Fibroblast of the aortic adventitia (primary cell): ENCODE results near the gene GRM8. TPM values are rescaled to one million over a fixed set of nuclear protein-coding genes. Genes with fewer than 3 reads are reported as not detected.

Source experiments
- DNase-seq: peaks from one replicate; pipeline ENCODE4 v3.0.0-alpha.2; 2010; ENCODE audit warnings: low read depth
- H3K4me3 ChIP-seq: 2 replicates; pipeline ENCODE4 v1.5.1; 2011; ENCODE audit warnings: low read depth, mild to moderate bottlenecking, control low read depth, low read length, moderate library complexity
- CTCF ChIP-seq: IDR thresholded peaks from 2 replicates; pipeline ENCODE4 v1.5.1; 2011; ENCODE audit warnings: mild to moderate bottlenecking, low read length, control low read depth, inconsistent platforms; ENCODE audit not compliant: insufficient read depth
- total RNA-seq: library from RNA; depleted of rRNA; stranded (reverse); fragments of >200 nt; gene quantifications from 2 replicates; pipeline ENCODE4 v1.2.3, GENCODE V29; 2012; ENCODE audit warnings: low replicate concordance

Gene GRM8
- total RNA-seq, 1 donor: 0.36 TPM

GRCh38 chr7:127000725-127001124, 252.0 kb downstream of the GRM8 start:
- DNase-seq: no peak
- no peak for TF ChIP-seq CTCF
- H3K4me3 ChIP-seq: no peak overlapping the region

GRCh38 chr7:126996659-126997058, 256.1 kb downstream of the GRM8 start:
- H3K4me3 ChIP-seq: no peak overlapping the region
- no peak for TF ChIP-seq CTCF
- no peak for DNase-seq

DNA sequence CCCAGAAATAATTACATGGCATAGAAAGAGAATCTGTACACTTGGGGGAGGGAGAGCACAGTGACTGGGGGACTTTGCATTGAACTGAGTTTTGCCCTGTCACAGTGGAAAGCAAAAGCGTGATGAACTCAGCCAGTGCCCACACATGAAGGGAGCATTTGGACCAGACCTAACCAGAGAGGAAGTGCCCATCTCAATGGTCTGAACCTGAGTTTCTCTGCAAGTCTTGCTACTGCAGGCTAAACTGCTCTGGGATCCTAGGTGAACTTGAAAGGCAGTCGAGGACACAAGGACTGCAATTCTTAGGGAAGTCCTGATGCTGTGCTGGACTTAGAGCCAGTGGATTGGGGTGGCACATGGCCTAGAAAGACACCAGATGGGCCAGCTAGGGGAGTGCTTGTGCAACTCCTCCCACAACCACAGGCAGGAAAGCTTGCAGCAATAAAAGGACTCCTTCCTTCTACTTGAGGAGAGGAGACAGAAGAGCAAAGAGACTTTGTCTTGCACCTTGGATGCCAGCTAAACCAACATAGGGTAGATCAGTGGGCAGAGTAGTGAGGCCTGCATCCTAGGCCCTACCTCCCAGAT, 259.0 kb downstream of the GRM8 start:
- no peak for TF ChIP-seq CTCF
- no peak for DNase-seq
- H3K4me3 ChIP-seq: no peak overlapping the region

GRCh38 chr7:126988022-126988421, 264.7 kb downstream of the GRM8 start:
- no peak for TF ChIP-seq CTCF
- no peak for DNase-seq
- H3K4me3 ChIP-seq: no peak overlapping the region

- TF ChIP-seq CTCF: no peak
Measured at GRCh38 chr7:126979722-126980121, 273.0 kb downstream of the GRM8 start.

DNA sequence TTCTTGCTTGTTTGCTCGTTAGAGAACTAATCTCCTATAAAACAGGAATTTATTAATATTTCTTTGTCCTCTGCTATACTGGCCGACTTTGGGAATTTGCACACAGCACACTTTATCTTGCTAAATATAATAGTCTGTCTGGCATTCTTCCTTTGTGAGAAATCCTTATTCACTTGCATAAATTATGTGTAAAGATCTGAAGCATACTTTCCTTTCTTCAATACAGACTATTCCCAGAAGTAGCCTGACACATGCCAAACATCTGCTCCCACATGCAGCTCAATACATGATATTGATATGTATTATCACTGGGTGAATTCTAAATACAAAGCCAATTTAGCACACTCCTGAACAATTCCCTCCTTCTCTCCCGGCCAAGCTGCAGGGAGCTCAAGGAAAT, 273.9 kb downstream of the GRM8 start:
- no peak for DNase-seq
- no peak for TF ChIP-seq CTCF
- H3K4me3 ChIP-seq: no peak overlapping the region

More at GRCh38 chr7:126979722-126980121, 273.0 kb downstream of the GRM8 start:
- H3K4me3 ChIP-seq: no peak overlapping the region
- no peak for DNase-seq

DNA sequence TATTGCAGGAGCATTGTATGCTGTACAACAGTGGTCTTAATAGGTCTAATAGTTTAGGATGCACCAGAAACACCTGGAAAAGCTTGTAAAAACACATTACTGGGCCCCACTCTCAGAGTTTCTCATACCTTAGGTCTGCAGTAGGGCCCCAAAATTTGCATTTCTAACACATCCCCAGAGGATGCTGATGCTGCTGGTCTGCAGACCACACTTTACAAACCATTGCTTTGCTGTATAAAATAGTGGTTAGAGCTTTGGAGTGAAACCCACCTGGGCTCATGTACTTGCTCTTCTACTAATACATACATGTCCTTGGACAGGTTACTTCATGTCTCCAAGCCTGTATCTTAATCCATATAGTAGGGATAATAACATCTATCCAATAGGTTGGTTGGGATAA, 279.7 kb downstream of the GRM8 start:
- no peak overlapping the region for H3K4me3 ChIP-seq
- no peak for DNase-seq
- no peak for TF ChIP-seq CTCF
